ENCODE results near the gene GRID1.

The GRID1 gene

GRCh38 chr10:86265236-86265894 is 101.2 kb downstream of the GRID1 start:
- Histone ChIP-seq H3K9me3 (ENCODE audit: insufficient read depth, low read length) (no peaks in the 10 kb centered on the region), H3K36me3 (ENCODE audit: insufficient read depth, insufficient read length, low read length) (no peaks in the 10 kb centered on the region), H3K27me3 (ENCODE audit: insufficient read depth, insufficient read length) (no peaks in the 10 kb centered on the region), H3K4me3 (ENCODE audit: insufficient read length, low read depth) (no peak overlapping the region), H3K9ac (ENCODE audit: insufficient read length, low read depth) (no peak overlapping the region), H3K4me1 (ENCODE audit: insufficient read depth, insufficient read length) (peaks cover 4% of the 10 kb centered on the region)
- TF ChIP-seq ZNF274 (IDR thresholded peaks at IDR 0.05; ENCODE audit: low read depth, low read length) (no peak), YY1 (IDR thresholded peaks at IDR 0.05; ENCODE audit: insufficient read depth, insufficient read length) (no peak), SUZ12 (IDR thresholded peaks at IDR 0.05; ENCODE audit: extremely low read depth, insufficient read depth, insufficient read length) (no peak)
- no peak for DNase-seq (ENCODE audit: low read depth, low spot score)

DNA sequence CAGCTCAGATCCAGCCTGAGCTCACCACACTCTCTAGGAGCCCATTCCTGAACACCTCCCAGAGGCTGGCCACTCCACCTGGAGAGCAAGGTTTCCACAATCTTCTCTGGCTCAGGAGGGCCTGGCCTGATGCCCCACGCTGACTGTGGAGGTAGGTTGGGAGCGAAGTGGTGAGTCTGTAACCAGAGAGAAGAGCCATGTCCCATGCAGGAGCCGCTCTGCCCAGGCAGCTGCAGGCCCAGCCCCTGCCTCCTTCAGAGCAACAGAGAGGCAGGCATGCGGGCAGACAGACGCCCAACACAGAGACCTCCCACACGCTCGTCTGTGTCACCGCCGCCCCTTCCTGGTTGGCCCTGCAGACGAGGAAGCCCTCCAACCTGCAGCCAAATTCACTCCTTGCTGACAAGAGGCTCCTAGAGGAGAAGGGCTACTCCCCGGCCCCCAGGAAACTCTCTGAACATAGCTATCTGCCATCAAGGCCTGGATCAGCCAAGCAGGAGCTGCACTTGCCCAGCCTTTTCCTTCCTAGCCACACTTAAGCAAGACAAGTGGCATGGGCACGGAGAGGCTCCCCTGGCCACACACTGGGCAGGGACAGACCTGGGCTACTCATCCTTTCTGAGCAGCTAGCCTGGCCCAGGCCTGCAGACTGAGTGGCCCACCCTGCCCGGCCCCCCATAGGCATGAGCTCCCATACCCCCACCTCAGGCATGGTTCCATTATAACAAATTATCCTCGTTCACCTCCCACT is 101.9 kb downstream of the GRID1 start:
- no peak for DNase-seq (ENCODE audit: low read depth, low spot score)
- Histone ChIP-seq H3K9ac (ENCODE audit: insufficient read length, low read depth) (no peak overlapping the region), H3K4me1 (ENCODE audit: insufficient read depth, insufficient read length) (peaks cover 4% of the 10 kb centered on the region), H3K9me3 (ENCODE audit: insufficient read depth, low read length) (no peaks in the 10 kb centered on the region), H3K4me3 (ENCODE audit: insufficient read length, low read depth) (no peak overlapping the region), H3K27me3 (ENCODE audit: insufficient read depth, insufficient read length) (no peaks in the 10 kb centered on the region), H3K36me3 (ENCODE audit: insufficient read depth, insufficient read length, low read length) (no peaks in the 10 kb centered on the region)
- TF ChIP-seq YY1 (IDR thresholded peaks at IDR 0.05; ENCODE audit: insufficient read depth, insufficient read length) (no peak), SUZ12 (IDR thresholded peaks at IDR 0.05; ENCODE audit: extremely low read depth, insufficient read depth, insufficient read length) (no peak), ZNF274 (IDR thresholded peaks at IDR 0.05; ENCODE audit: low read depth, low read length) (no peak)

GRCh38 chr10:86263907-86264306 is 102.7 kb downstream of the GRID1 start:
- no peaks in the 10 kb centered on the region for H3K36me3 ChIP-seq (ENCODE audit: insufficient read depth, insufficient read length, low read length)
- DNase-seq (ENCODE audit: low read depth, low spot score): no peak
- H3K4me3 ChIP-seq (ENCODE audit: insufficient read length, low read depth): no peak overlapping the region
- H3K4me1 ChIP-seq (ENCODE audit: insufficient read depth, insufficient read length): peaks cover 4% of the 10 kb centered on the region
- no peak overlapping the region for H3K9ac ChIP-seq (ENCODE audit: insufficient read length, low read depth)
- no peak for TF ChIP-seq YY1 (IDR thresholded peaks at IDR 0.05; ENCODE audit: insufficient read depth, insufficient read length)
- TF ChIP-seq ZNF274 (IDR thresholded peaks at IDR 0.05; ENCODE audit: low read depth, low read length): no peak
- no peak for TF ChIP-seq SUZ12 (IDR thresholded peaks at IDR 0.05; ENCODE audit: extremely low read depth, insufficient read depth, insufficient read length)
- H3K27me3 ChIP-seq (ENCODE audit: insufficient read depth, insufficient read length): no peaks in the 10 kb centered on the region
- no peaks in the 10 kb centered on the region for H3K9me3 ChIP-seq (ENCODE audit: insufficient read depth, low read length)

DNA sequence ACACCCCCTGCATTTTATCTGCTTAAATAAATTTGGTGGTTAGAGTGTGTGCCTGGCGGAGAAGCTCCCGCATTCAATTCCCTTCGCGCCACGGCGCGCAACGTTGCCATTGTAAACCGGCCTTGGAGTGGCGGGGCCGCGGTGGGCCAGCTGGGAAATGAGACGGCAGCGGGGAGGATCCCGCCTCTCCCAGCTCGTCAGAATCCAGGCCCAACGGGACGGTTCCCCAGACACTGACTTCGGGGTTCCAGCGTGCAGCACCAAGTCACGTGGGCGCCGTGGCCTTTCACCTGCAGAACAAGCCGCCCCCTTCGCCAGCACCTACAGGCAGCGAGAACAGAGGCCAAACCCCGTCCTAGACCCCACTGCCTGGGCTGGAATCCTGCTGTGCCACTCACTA is 103.4 kb downstream of the GRID1 start:
- Histone ChIP-seq H3K9me3 (ENCODE audit: insufficient read depth, low read length) (no peaks in the 10 kb centered on the region), H3K36me3 (ENCODE audit: insufficient read depth, insufficient read length, low read length) (no peaks in the 10 kb centered on the region), H3K27me3 (ENCODE audit: insufficient read depth, insufficient read length) (no peaks in the 10 kb centered on the region), H3K4me1 (ENCODE audit: insufficient read depth, insufficient read length) (peaks cover 4% of the 10 kb centered on the region), H3K9ac (ENCODE audit: insufficient read length, low read depth) (no peak overlapping the region), H3K4me3 (ENCODE audit: insufficient read length, low read depth) (no peak overlapping the region)
- DNase-seq (ENCODE audit: low read depth, low spot score): no peak
- TF ChIP-seq YY1 (IDR thresholded peaks at IDR 0.05; ENCODE audit: insufficient read depth, insufficient read length) (no peak), SUZ12 (IDR thresholded peaks at IDR 0.05; ENCODE audit: extremely low read depth, insufficient read depth, insufficient read length) (no peak), ZNF274 (IDR thresholded peaks at IDR 0.05; ENCODE audit: low read depth, low read length) (no peak)

DNA sequence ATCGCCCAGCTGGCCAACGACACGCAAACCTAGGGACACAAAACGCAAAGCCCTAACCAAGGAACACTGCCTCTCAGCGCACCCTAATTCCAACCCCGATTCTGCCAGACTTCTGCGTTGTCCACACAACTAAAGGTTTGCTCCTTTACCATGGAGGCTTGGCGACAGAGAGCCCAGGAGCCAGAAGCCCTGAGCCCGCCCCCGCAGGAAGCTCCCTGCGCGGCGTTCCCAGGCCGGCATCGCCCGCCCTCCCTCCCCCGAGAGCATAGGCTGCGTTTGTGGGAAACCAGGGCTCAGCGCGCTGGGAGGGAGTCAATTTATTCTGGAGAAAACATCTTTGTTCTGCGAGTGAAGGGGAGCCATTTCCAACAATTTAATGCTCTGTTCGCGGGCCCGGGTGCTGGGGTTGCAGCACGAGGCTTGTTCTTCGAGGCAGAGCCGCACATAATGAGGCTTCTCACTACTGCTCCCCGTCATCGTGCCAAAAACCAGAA is 103.9 kb downstream of the GRID1 start:
- Histone ChIP-seq H3K9ac (ENCODE audit: insufficient read length, low read depth) (no peak overlapping the region), H3K4me3 (ENCODE audit: insufficient read length, low read depth) (no peak overlapping the region), H3K4me1 (ENCODE audit: insufficient read depth, insufficient read length) (peaks cover 4% of the 10 kb centered on the region), H3K9me3 (ENCODE audit: insufficient read depth, low read length) (no peaks in the 10 kb centered on the region), H3K27me3 (ENCODE audit: insufficient read depth, insufficient read length) (no peaks in the 10 kb centered on the region), H3K36me3 (ENCODE audit: insufficient read depth, insufficient read length, low read length) (no peaks in the 10 kb centered on the region)
- DNase-seq (ENCODE audit: low read depth, low spot score): no peak
- TF ChIP-seq ZNF274 (IDR thresholded peaks at IDR 0.05; ENCODE audit: low read depth, low read length): no peak
- no peak for TF ChIP-seq YY1 (IDR thresholded peaks at IDR 0.05; ENCODE audit: insufficient read depth, insufficient read length)
- TF ChIP-seq SUZ12 (IDR thresholded peaks at IDR 0.05; ENCODE audit: extremely low read depth, insufficient read depth, insufficient read length): no peak

GRCh38 chr10:86261941-86262687 is 104.5 kb downstream of the GRID1 start:
- TF ChIP-seq YY1 (IDR thresholded peaks at IDR 0.05; ENCODE audit: insufficient read depth, insufficient read length): no peak
- no peak for TF ChIP-seq ZNF274 (IDR thresholded peaks at IDR 0.05; ENCODE audit: low read depth, low read length)
- no peak for TF ChIP-seq SUZ12 (IDR thresholded peaks at IDR 0.05; ENCODE audit: extremely low read depth, insufficient read depth, insufficient read length)
- Histone ChIP-seq H3K9me3 (ENCODE audit: insufficient read depth, low read length) (no peaks in the 10 kb centered on the region), H3K36me3 (ENCODE audit: insufficient read depth, insufficient read length, low read length) (no peaks in the 10 kb centered on the region), H3K27me3 (ENCODE audit: insufficient read depth, insufficient read length) (no peaks in the 10 kb centered on the region), H3K4me3 (ENCODE audit: insufficient read length, low read depth) (no peak overlapping the region), H3K9ac (ENCODE audit: insufficient read length, low read depth) (no peak overlapping the region), H3K4me1 (ENCODE audit: insufficient read depth, insufficient read length) (no peaks in the 10 kb centered on the region)
- DNase-seq (ENCODE audit: low read depth, low spot score): peak; percentile 25

DNA sequence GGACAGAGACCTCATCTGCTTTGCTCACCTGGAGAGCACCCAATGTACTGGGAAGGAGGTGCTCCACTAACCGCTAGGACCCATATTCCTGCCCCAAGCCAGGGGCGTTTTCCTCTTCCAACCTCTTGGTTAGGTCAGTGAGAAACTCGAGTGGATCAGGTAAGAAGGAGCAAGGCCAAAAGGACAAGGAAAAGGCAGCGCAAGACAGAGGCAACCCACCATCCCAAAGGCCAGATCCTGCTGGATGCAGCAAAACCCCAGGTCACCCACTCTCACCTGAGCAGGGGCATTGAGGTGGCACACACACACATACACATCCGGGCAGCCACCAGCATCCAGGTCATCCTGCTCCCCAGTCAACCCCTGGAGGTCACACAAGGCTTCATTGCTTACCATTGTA is 105.1 kb downstream of the GRID1 start:
- TF ChIP-seq YY1 (IDR thresholded peaks at IDR 0.05; ENCODE audit: insufficient read depth, insufficient read length) (no peak), SUZ12 (IDR thresholded peaks at IDR 0.05; ENCODE audit: extremely low read depth, insufficient read depth, insufficient read length) (no peak), ZNF274 (IDR thresholded peaks at IDR 0.05; ENCODE audit: low read depth, low read length) (no peak)
- H3K9me3 ChIP-seq (ENCODE audit: insufficient read depth, low read length): no peaks in the 10 kb centered on the region
- H3K9ac ChIP-seq (ENCODE audit: insufficient read length, low read depth): no peak overlapping the region
- no peaks in the 10 kb centered on the region for H3K27me3 ChIP-seq (ENCODE audit: insufficient read depth, insufficient read length)
- no peak overlapping the region for H3K4me3 ChIP-seq (ENCODE audit: insufficient read length, low read depth)
- DNase-seq (ENCODE audit: low read depth, low spot score): no peak
- no peaks in the 10 kb centered on the region for H3K4me1 ChIP-seq (ENCODE audit: insufficient read depth, insufficient read length)
- no peaks in the 10 kb centered on the region for H3K36me3 ChIP-seq (ENCODE audit: insufficient read depth, insufficient read length, low read length)
